Neural cell (in vitro differentiated cells): Measurements from ENCODE around the gene MTHFD1.

Source experiments
- CTCF ChIP-seq: fragments of 450-650 bp; IDR thresholded peaks from 2 replicates; pipeline ENCODE4 v1.5.1; 2014; ENCODE audit warnings: antibody characterized with exemption, mild to moderate bottlenecking, moderate library complexity; ENCODE audit not compliant: poor library complexity, severe bottlenecking
- RAD21 ChIP-seq: fragments of 450-650 bp; conservative IDR thresholded peaks from 2 replicates; pipeline ENCODE4 v1.6.1; 2014; ENCODE audit warnings: antibody characterized with exemption, mild to moderate bottlenecking, moderate library complexity

GRCh38 chr14:64405295-64405694 is 17.1 kb downstream of the MTHFD1 start:
- no peak for TF ChIP-seq CTCF
- TF ChIP-seq RAD21: no peak
